Neuronal stem cell (in vitro differentiated cells): ENCODE data around the gene GJC3.

Source experiments
- DNase-seq: peaks from one replicate; pipeline ENCODE4 v3.0.0-alpha.2; 2013; ENCODE audit warnings: low spot score
- H2AFZ ChIP-seq: one replicate; pipeline ENCODE4 v1.6.1; 2013; ENCODE audit warnings: mild to moderate bottlenecking, low read length, inconsistent platforms
- H2AK5ac ChIP-seq: 2 replicates; pipeline ENCODE4 v1.6.1; 2013; ENCODE audit warnings: low read depth, mild to moderate bottlenecking, inconsistent platforms, low read length, moderate library complexity, mixed read lengths
- H2BK120ac ChIP-seq: 2 replicates; pipeline ENCODE4 v1.6.1; 2013; ENCODE audit warnings: low read depth, mild to moderate bottlenecking, inconsistent platforms, low read length, moderate library complexity, mixed read lengths
- H2BK12ac ChIP-seq: one replicate; pipeline ENCODE4 v1.6.1; 2013; ENCODE audit warnings: low read length, inconsistent platforms
- H2BK15ac ChIP-seq: 2 replicates; pipeline ENCODE4 v1.6.1; 2013; ENCODE audit warnings: mild to moderate bottlenecking, low read length, inconsistent platforms, mixed read lengths
- H2BK5ac ChIP-seq: one replicate; pipeline ENCODE4 v1.6.1; 2013; ENCODE audit warnings: inconsistent platforms, mild to moderate bottlenecking, low read length, moderate library complexity
- H3K14ac ChIP-seq: one replicate; pipeline ENCODE4 v1.6.1; 2013; ENCODE audit warnings: low read length, inconsistent platforms
- H3K18ac ChIP-seq: 2 replicates; pipeline ENCODE4 v1.6.1; 2013; ENCODE audit warnings: low read length, inconsistent platforms
- H3K23ac ChIP-seq: 2 replicates; pipeline ENCODE4 v1.6.1; 2013; ENCODE audit warnings: low read depth, mild to moderate bottlenecking, mixed read lengths, low read length, inconsistent platforms; ENCODE audit not compliant: poor library complexity
- H3K27ac ChIP-seq: replicated peaks from 3 replicates; pipeline ENCODE4 v1.5.1; 2013; ENCODE audit warnings: low read length, inconsistent platforms
- H3K27me3 ChIP-seq, 3 experiments: 2 replicates each; pipeline ENCODE4 v1.6.1; 2013; ENCODE audit warnings: low read length in 3 of 3, mild to moderate bottlenecking in 2 of 3, inconsistent platforms in 1 of 3, low read depth in 1 of 3, mixed read lengths in 1 of 3, moderate library complexity in 1 of 3; ENCODE audit not compliant: control insufficient read depth in 3 of 3, insufficient read depth in 3 of 3
- H3K36me3 ChIP-seq, 2 donors: replicated peaks in 1 of 2; 2 replicates each; pipeline ENCODE4 v1.6.1; 2013; ENCODE audit warnings: low read length in 2 of 2; ENCODE audit not compliant: control insufficient read depth in 2 of 2, insufficient read depth in 2 of 2
- H3K4ac ChIP-seq: 2 replicates; pipeline ENCODE4 v1.6.1; 2013; ENCODE audit warnings: inconsistent platforms, mild to moderate bottlenecking, low read length, moderate library complexity
- H3K4me1 ChIP-seq, 2 donors: 1 replicate in 1 of 2; 2 replicates in 1 of 2; pipeline ENCODE4 v1.6.1; 2013; ENCODE audit warnings: low read length in 2 of 2, low read depth in 1 of 2; ENCODE audit not compliant: control insufficient read depth in 2 of 2, insufficient read depth in 1 of 2
- H3K4me2 ChIP-seq: one replicate; pipeline ENCODE4 v1.6.1; 2013; ENCODE audit warnings: mild to moderate bottlenecking, low read length, inconsistent platforms; ENCODE audit not compliant: insufficient read depth, poor library complexity, severe bottlenecking
- H3K4me3 ChIP-seq, 2 donors: 2 replicates each; pipeline ENCODE4 v1.5.1; 2013; ENCODE audit warnings: low read length in 2 of 2, mild to moderate bottlenecking in 2 of 2, inconsistent platforms in 1 of 2, moderate library complexity in 1 of 2
- H3K79me1 ChIP-seq: one replicate; pipeline ENCODE4 v1.6.1; 2013; ENCODE audit warnings: low read depth, mild to moderate bottlenecking, inconsistent platforms, low read length, moderate library complexity
- H3K9ac ChIP-seq: one replicate; pipeline ENCODE4 v1.6.1; 2013; ENCODE audit warnings: mild to moderate bottlenecking, low read depth, low read length, inconsistent platforms; ENCODE audit not compliant: poor library complexity
- H3K9me3 ChIP-seq, 2 donors: replicated peaks in 1 of 2; 2 replicates each; pipeline versions ENCODE3 to v1.6.1; 2013; ENCODE audit warnings: low read length in 2 of 2, mild to moderate bottlenecking in 2 of 2, inconsistent platforms in 1 of 2, low read depth in 1 of 2, mixed read lengths in 1 of 2, moderate library complexity in 1 of 2; ENCODE audit not compliant: control insufficient read depth in 2 of 2, insufficient read depth in 1 of 2
- H4K8ac ChIP-seq: one replicate; pipeline ENCODE4 v1.6.1; 2013; ENCODE audit warnings: low read depth, mild to moderate bottlenecking, inconsistent platforms, low read length, moderate library complexity
- H4K91ac ChIP-seq: one replicate; pipeline ENCODE4 v1.6.1; 2013; ENCODE audit warnings: low read length, low read depth, mild to moderate bottlenecking, inconsistent platforms; ENCODE audit not compliant: poor library complexity
- WGBS, 2 donors: extraction: QIAGEN DNeasy Blood & Tissue Kit; methylation state at CpG; one replicate each; pipeline ENCODE4 v1.1.7; 2013; ENCODE audit warnings: missing lambda C conversion rate in 2 of 2, mixed read lengths in 1 of 2; ENCODE audit not compliant: insufficient read length in 2 of 2, insufficient replicate concordance in 1 of 2; ENCODE audit errors: extremely low coverage in 2 of 2; 5-methylcytosine and 5-hydroxymethylcytosine counted together

GJC3 gene

DNA sequence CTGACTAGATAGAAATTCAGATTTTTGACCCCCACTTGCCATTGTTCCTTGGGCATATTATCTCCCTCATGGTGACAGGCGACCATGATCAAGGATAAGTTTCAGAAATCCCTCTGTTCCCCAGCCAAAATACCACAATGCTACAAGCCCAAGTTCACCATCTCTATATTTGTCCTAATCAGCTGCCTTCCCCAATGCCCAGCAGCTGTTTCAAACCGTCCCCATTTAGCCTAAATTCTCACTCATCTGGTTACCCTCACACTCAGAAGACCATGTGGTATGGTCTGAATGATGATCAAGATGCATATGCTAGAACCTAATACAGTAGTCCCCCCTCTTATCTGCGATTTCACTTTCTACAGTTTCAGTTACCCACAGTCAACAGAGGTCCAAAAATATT lies 956 bp upstream of the GJC3 start:
- WGBS, 2 donors = no CpG with 5 or more reads among the region's 3 CpGs
- Histone ChIP-seq H2BK120ac (no peak overlapping the region), H3K4ac (no peak overlapping the region), H3K14ac (no peak overlapping the region), H3K36me3 (no peaks in the 10 kb centered on the region), H2AFZ (no peak overlapping the region), H4K8ac (no peak overlapping the region), H3K4me1 (peaks cover 0 to 3% of the 10 kb centered on the region in 2 donors), H3K4me3 (no peak overlapping the region), H2BK5ac (no peak overlapping the region), H2BK15ac (no peak overlapping the region), H3K18ac (no peak overlapping the region), H3K79me1 (no peaks in the 10 kb centered on the region), H2BK12ac (no peak overlapping the region), H4K91ac (no peak overlapping the region), H3K23ac (no peak overlapping the region), H3K9ac (no peak overlapping the region), H2AK5ac (no peak overlapping the region), H3K27ac (no peak overlapping the region), H3K9me3 (no peaks in the 10 kb centered on the region), H3K27me3 (peaks cover 0 to 33% (median 0%) of the 10 kb centered on the region in 3 experiments), H3K4me2 (no peak overlapping the region)
- DNase-seq = no peak

GRCh38 chr7:99929730-99930053 lies 272 bp upstream of the GJC3 start:
- no peaks in the 10 kb centered on the region for H3K9me3 ChIP-seq
- H3K4me3 ChIP-seq = no peak overlapping the region
- peaks cover 0 to 33% (median 0%) of the 10 kb centered on the region in 3 experiments for H3K27me3 ChIP-seq
- peaks cover 0 to 3% of the 10 kb centered on the region in 2 donors for H3K4me1 ChIP-seq
- no peak overlapping the region for H2BK120ac ChIP-seq
- no peak for DNase-seq
- H2AFZ ChIP-seq = peak overlapping the region; percentile 86
- no peak overlapping the region for H2BK12ac ChIP-seq
- H3K14ac ChIP-seq = no peak overlapping the region
- no peak overlapping the region for H4K8ac ChIP-seq
- no peak overlapping the region for H3K27ac ChIP-seq
- H3K4ac ChIP-seq = no peak overlapping the region
- H3K36me3 ChIP-seq = no peaks in the 10 kb centered on the region
- no CpG with 5 or more reads among the region's 2 CpGs for WGBS, 2 donors
- H2BK5ac ChIP-seq = no peak overlapping the region
- no peak overlapping the region for H3K18ac ChIP-seq
- H2AK5ac ChIP-seq = no peak overlapping the region
- H2BK15ac ChIP-seq = no peak overlapping the region
- H3K79me1 ChIP-seq = no peaks in the 10 kb centered on the region
- no peak overlapping the region for H3K23ac ChIP-seq
- no peak overlapping the region for H4K91ac ChIP-seq
- no peak overlapping the region for H3K4me2 ChIP-seq
- H3K9ac ChIP-seq = no peak overlapping the region

GRCh38 chr7:99928188-99928587 lies 1.2 kb downstream of the GJC3 start:
- Histone ChIP-seq H3K9ac (no peak overlapping the region), H2BK15ac (no peak overlapping the region), H3K9me3 (no peaks in the 10 kb centered on the region), H3K14ac (no peak overlapping the region), H3K4me3 (no peak overlapping the region), H2AFZ (peak overlapping the region; percentile 46), H2BK5ac (no peak overlapping the region), H2AK5ac (no peak overlapping the region), H2BK120ac (no peak overlapping the region), H2BK12ac (no peak overlapping the region), H4K91ac (no peak overlapping the region), H3K27me3 (peaks cover 0 to 33% (median 0%) of the 10 kb centered on the region in 3 experiments), H3K18ac (no peak overlapping the region), H4K8ac (no peak overlapping the region), H3K23ac (no peak overlapping the region), H3K4me2 (no peak overlapping the region), H3K4me1 (no peaks in the 10 kb centered on the region), H3K27ac (no peak overlapping the region), H3K36me3 (no peaks in the 10 kb centered on the region), H3K79me1 (no peaks in the 10 kb centered on the region), H3K4ac (no peak overlapping the region)
- WGBS, 2 donors = no CpG with 5 or more reads among the region's 2 CpGs
- DNase-seq = no peak

- H3K27me3 ChIP-seq = peaks cover 0 to 33% (median 0%) of the 10 kb centered on the region in 3 experiments
- WGBS, 2 donors = no CpG with 5 or more reads among the region's 5 CpGs
- no peak overlapping the region for H3K4me2 ChIP-seq
- no peaks in the 10 kb centered on the region for H3K79me1 ChIP-seq
- no peak overlapping the region for H2BK15ac ChIP-seq
- H3K9me3 ChIP-seq = no peaks in the 10 kb centered on the region
- no peak overlapping the region for H2BK120ac ChIP-seq
- no peak for DNase-seq
- H2AK5ac ChIP-seq = no peak overlapping the region
- H3K4me1 ChIP-seq = no peaks in the 10 kb centered on the region
- H3K14ac ChIP-seq = no peak overlapping the region
- H2BK5ac ChIP-seq = no peak overlapping the region
- H3K9ac ChIP-seq = no peak overlapping the region
- H4K91ac ChIP-seq = no peak overlapping the region
- no peak overlapping the region for H4K8ac ChIP-seq
- no peak overlapping the region for H2AFZ ChIP-seq
- H2BK12ac ChIP-seq = no peak overlapping the region
- no peak overlapping the region for H3K18ac ChIP-seq
- no peak overlapping the region for H3K27ac ChIP-seq
- H3K23ac ChIP-seq = no peak overlapping the region
- H3K36me3 ChIP-seq = no peaks in the 10 kb centered on the region
- no peak overlapping the region for H3K4ac ChIP-seq
- H3K4me3 ChIP-seq = no peak overlapping the region
Measured at GRCh38 chr7:99927536-99927935, 1.9 kb downstream of the GJC3 start.
